Keratinocyte (primary cell): ENCODE results near the gene GATA5. TPM values are rescaled to one million over a fixed set of nuclear protein-coding genes. Genes with fewer than 3 reads are reported as not detected.

Experiments used
- DNase-seq: peaks from one replicate; pipeline ENCODE4 v3.0.0-alpha.2; 2011; ENCODE audit warnings: low read depth, missing footprints, low spot score
- FAIRE-seq: peaks from 2 replicates; lab custom pipeline; 2011; peaks lifted over from hg19 to GRCh38; lab: Jason Lieb, UNC
- H2AFZ ChIP-seq: 2 replicates; pipeline ENCODE4 v1.6.0; 2012; ENCODE audit warnings: low read length, control low read depth, inconsistent platforms; ENCODE audit not compliant: control insufficient read depth
- H3K27ac ChIP-seq: 2 replicates; pipeline ENCODE4 v1.5.1; 2011; ENCODE audit warnings: low read length; ENCODE audit not compliant: control insufficient read depth, insufficient read depth
- H3K27me3 ChIP-seq: 3 replicates; pipeline ENCODE4 v1.6.0; 2011; ENCODE audit warnings: low read length; ENCODE audit not compliant: control insufficient read depth, insufficient read depth; ENCODE audit errors: extremely low read depth
- H3K36me3 ChIP-seq, 2 experiments: 2 replicates in 1 of 2; 3 replicates in 1 of 2; pipeline ENCODE4 v1.5.1; 2011; ENCODE audit warnings: low read length in 2 of 2, mild to moderate bottlenecking in 1 of 2; ENCODE audit not compliant: control insufficient read depth in 2 of 2, insufficient read depth in 2 of 2; ENCODE audit errors: extremely low read depth in 1 of 2
- H3K4me1 ChIP-seq: 3 replicates; pipeline ENCODE4 v1.5.1; 2011; ENCODE audit warnings: low read length; ENCODE audit not compliant: control insufficient read depth, insufficient read depth; ENCODE audit errors: extremely low read depth
- H3K4me2 ChIP-seq: 3 replicates; pipeline ENCODE4 v1.6.0; 2011; ENCODE audit warnings: low read depth, low read length; ENCODE audit not compliant: control insufficient read depth, insufficient read depth; ENCODE audit errors: extremely low read depth
- H3K4me3 ChIP-seq, 3 experiments: fragments of 200-600 bp in 1 of 3; sonication (generic) in 1 of 3; 2 replicates in 2 of 3; 3 replicates in 1 of 3; pipeline ENCODE4 v1.5.1; 2011 to 2016; ENCODE audit warnings: low read length in 3 of 3, mild to moderate bottlenecking in 3 of 3, control low read depth in 2 of 3, inconsistent platforms in 1 of 3, low read depth in 1 of 3, mixed read lengths in 1 of 3, mixed run types in 1 of 3, moderate library complexity in 1 of 3; ENCODE audit not compliant: control insufficient read depth in 2 of 3, insufficient read depth in 2 of 3; ENCODE audit errors: extremely low read depth in 1 of 3
- H3K79me2 ChIP-seq: 2 replicates; pipeline ENCODE4 v1.6.0; 2012; ENCODE audit warnings: low read length; ENCODE audit not compliant: control insufficient read depth, insufficient read depth
- H3K9ac ChIP-seq: 3 replicates; pipeline ENCODE4 v1.6.0; 2011; ENCODE audit warnings: low read length; ENCODE audit not compliant: control insufficient read depth, insufficient read depth; ENCODE audit errors: extremely low read depth
- H3K9me1 ChIP-seq: 3 replicates; pipeline ENCODE4 v1.6.0; 2011; ENCODE audit warnings: low read length; ENCODE audit not compliant: control insufficient read depth, insufficient read depth; ENCODE audit errors: extremely low read depth
- H3K9me3 ChIP-seq: 2 replicates; pipeline ENCODE4 v1.5.1; 2012; ENCODE audit warnings: low read depth, low read length; ENCODE audit not compliant: control insufficient read depth
- H4K20me1 ChIP-seq: 3 replicates; pipeline ENCODE4 v1.6.0; 2011; ENCODE audit warnings: low read length; ENCODE audit not compliant: control insufficient read depth, insufficient read depth; ENCODE audit errors: extremely low read depth
- CTCF ChIP-seq, 3 experiments: IDR thresholded peaks in 1 of 3; conservative IDR thresholded peaks in 1 of 3; optimal IDR thresholded peaks in 1 of 3; 2 replicates in 2 of 3; 3 replicates in 1 of 3; pipeline versions ENCODE3 to v1.5.1; 2011; ENCODE audit warnings: low read length in 3 of 3, mild to moderate bottlenecking in 3 of 3, moderate library complexity in 2 of 3, control low read depth in 1 of 3, inconsistent platforms in 1 of 3; ENCODE audit not compliant: insufficient read depth in 2 of 3; ENCODE audit errors: extremely low read depth in 1 of 3
- EZH2 ChIP-seq: IDR thresholded peaks from one replicate; pipeline ENCODE4 v1.6.1; 2012; ENCODE audit warnings: inconsistent platforms, mild to moderate bottlenecking, low read length, moderate library complexity
- dilution Hi-C: fragments of 300-500 bp; cut with MboI; formaldehyde crosslinking; loops from one replicate; pipeline ENCODE4 v1.7.0; 2020; ENCODE audit warnings: low sequenced_read_pairs; ENCODE audit not compliant: extremely low pct_ligation_motif_present
- polyA plus RNA-seq, 5 experiments: library from polyadenylated mRNA; depleted of rRNA in 3 of 5; stranded (reverse) in 3 of 5; stranded (forward) in 1 of 5; unstranded in 1 of 5; fragments of >200 nt; gene quantifications; 1 replicate in 1 of 5; 2 replicates in 3 of 5; 3 replicates in 1 of 5; pipeline versions ENCODE4 v1.2.1 to v1.2.3, GENCODE V29; 2011 to 2012; ENCODE audit warnings: missing spikeins in 2 of 5, low read depth in 1 of 5, low replicate concordance in 1 of 5

GATA5 gene
- polyA plus RNA-seq, 1 donor (not counting 4 experiments of a cell fraction or from before 2014, with no cell fraction given): not detected

DNA sequence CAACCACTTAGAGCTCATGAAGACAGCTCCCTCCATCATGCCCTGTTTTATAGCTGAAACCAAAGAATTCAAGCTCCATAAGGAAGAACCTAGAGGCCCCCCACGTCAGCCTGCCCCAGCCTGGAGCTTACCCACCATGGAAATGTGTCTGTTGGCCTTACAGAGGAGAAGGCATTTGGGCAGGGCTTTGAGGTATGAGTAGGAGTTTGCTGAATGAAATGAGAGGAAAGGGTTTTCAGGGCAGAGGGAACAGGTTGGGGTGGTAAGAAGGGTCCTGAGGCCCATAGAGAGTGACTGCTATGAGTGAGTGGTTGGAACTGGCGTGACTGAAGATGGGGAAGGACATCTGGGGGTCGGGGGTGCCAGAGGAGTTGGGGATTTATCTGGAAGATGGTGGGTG lies 12.7 kb upstream of the GATA5 start:
- Histone ChIP-seq H3K36me3 (no peaks in the 10 kb centered on the region), H3K9me1 (no peaks in the 10 kb centered on the region), H3K27ac (no peak overlapping the region), H4K20me1 (peaks cover under 1% of the 10 kb centered on the region), H3K4me1 (peaks cover 17% of the 10 kb centered on the region), H3K9me3 (no peaks in the 10 kb centered on the region), H3K4me3 (no peak overlapping the region), H3K79me2 (no peaks in the 10 kb centered on the region), H3K9ac (no peak overlapping the region), H3K27me3 (peaks cover 41% of the 10 kb centered on the region), H3K4me2 (no peak overlapping the region), H2AFZ (no peak overlapping the region)
- DNase-seq (no peak), FAIRE-seq (no peak)
- dilution Hi-C loops: no loop called here
- TF ChIP-seq EZH2: no peak
- no peak for TF ChIP-seq CTCF (optimal IDR thresholded peaks at IDR 0.05 in 1 of 3, IDR thresholded peaks at IDR 0.05 in 1 of 3, conservative IDR thresholded peaks at IDR 0.05 in 1 of 3; ENCODE audit: extremely low read depth in 1 of 3, insufficient read depth in 2 of 3, low read length in 3 of 3)

DNA sequence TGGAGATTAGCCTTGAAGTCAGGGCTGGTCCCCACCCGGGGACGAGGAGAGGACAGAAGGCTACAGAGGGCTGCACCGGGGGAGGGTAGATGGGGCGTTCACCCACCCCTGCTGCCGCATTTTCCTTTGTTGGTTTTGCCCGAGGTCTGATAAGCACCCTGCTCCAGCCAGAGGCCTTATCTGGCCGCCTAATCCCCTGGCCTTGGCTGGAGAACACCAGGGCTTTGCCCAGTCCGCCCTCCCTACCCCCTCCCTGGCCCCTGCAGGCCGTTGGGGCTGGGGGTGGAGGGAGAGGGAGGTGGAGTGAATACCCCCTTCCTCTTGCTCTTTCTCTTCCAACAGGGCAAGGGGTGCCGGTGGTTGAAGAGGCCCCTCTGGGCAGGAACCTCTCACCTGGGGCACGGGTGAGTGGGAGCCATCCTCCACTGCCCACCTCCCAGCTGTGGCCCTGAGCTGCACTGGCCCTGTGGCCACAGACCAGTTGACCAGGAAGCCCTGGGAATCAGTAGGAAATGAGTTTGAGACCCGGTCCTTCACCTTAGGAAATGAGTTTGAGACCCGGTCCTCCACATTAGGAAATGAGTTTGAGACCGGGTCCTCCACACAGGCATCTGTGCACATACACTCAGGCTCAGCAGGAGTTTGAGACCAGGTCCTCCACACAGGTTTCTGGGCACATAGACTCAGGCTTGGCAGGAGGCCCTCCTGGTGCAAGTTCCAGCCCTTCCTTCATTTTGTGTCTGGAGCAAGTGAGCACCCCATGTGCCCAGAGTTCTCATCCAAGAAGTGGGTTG lies 12.0 kb upstream of the GATA5 start:
- no peaks in the 10 kb centered on the region for H3K36me3 ChIP-seq
- H2AFZ ChIP-seq: no peak overlapping the region
- DNase-seq (no peak), FAIRE-seq (no peak)
- no peak overlapping the region for H3K4me2 ChIP-seq
- H3K27ac ChIP-seq: no peak overlapping the region
- no peaks in the 10 kb centered on the region for H3K9me3 ChIP-seq
- no peak for TF ChIP-seq CTCF (optimal IDR thresholded peaks at IDR 0.05 in 1 of 3, IDR thresholded peaks at IDR 0.05 in 1 of 3, conservative IDR thresholded peaks at IDR 0.05 in 1 of 3; ENCODE audit: extremely low read depth in 1 of 3, insufficient read depth in 2 of 3, low read length in 3 of 3)
- TF ChIP-seq EZH2: no peak
- H3K4me1 ChIP-seq: peaks cover 17% of the 10 kb centered on the region
- no peaks in the 10 kb centered on the region for H3K9me1 ChIP-seq
- dilution Hi-C loops: no loop called here
- H3K27me3 ChIP-seq: peaks cover 47% of the 10 kb centered on the region
- no peak overlapping the region for H3K9ac ChIP-seq
- H3K4me3 ChIP-seq: no peak overlapping the region
- H3K79me2 ChIP-seq: no peaks in the 10 kb centered on the region
- H4K20me1 ChIP-seq: peaks cover 3% of the 10 kb centered on the region
